MM.1S (cell line): ENCODE data around the gene APAF1.

Experiments
- DNase-seq: peaks from one replicate; pipeline ENCODE4 v3.0.0-alpha.2; 2015
- H2AFZ ChIP-seq: fragments of 300-600 bp; sonication (generic); 2 replicates; pipeline ENCODE4 v1.6.0; 2016; ENCODE audit warnings: antibody characterized with exemption, low read length
- H3F3A ChIP-seq: fragments of 300-600 bp; sonication (generic); 2 replicates; pipeline ENCODE4 v1.6.1; 2016; ENCODE audit warnings: mild to moderate bottlenecking, antibody characterized with exemption, low read length, moderate library complexity, mixed read lengths; ENCODE audit not compliant: insufficient read depth
- H3K27ac ChIP-seq: fragments of 300-600 bp; sonication (generic); 2 replicates; pipeline ENCODE4 v1.5.1; 2016; ENCODE audit warnings: mild to moderate bottlenecking, low read length
- H3K27me3 ChIP-seq: fragments of 300-600 bp; sonication (generic); replicated peaks from 2 replicates; pipeline ENCODE4 v1.6.0; 2016; ENCODE audit warnings: low read length; ENCODE audit not compliant: insufficient read depth
- H3K36me3 ChIP-seq: fragments of 300-600 bp; sonication (generic); replicated peaks from 2 replicates; pipeline ENCODE4 v1.6.1; 2016; ENCODE audit warnings: mild to moderate bottlenecking, low read length, mixed read lengths; ENCODE audit not compliant: insufficient read depth
- H3K4me1 ChIP-seq: fragments of 300-600 bp; sonication (generic); 2 replicates; pipeline ENCODE4 v1.6.1; 2016; ENCODE audit warnings: low read length, mixed read lengths
- H3K4me2 ChIP-seq: fragments of 300-600 bp; sonication (generic); 2 replicates; pipeline ENCODE4 v1.6.0; 2016; ENCODE audit warnings: low read depth, low read length
- H3K4me3 ChIP-seq: fragments of 300-600 bp; sonication (generic); 2 replicates; pipeline ENCODE4 v1.5.1; 2016; ENCODE audit warnings: low read length, mixed read lengths
- H3K79me2 ChIP-seq: fragments of 300-600 bp; sonication (generic); 2 replicates; pipeline ENCODE4 v1.6.1; 2016; ENCODE audit warnings: mixed run types, low read length, mixed read lengths
- H3K9ac ChIP-seq: fragments of 300-600 bp; sonication (generic); 2 replicates; pipeline ENCODE4 v1.6.1; 2016; ENCODE audit warnings: low read length, mixed read lengths
- H3K9me2 ChIP-seq: fragments of 300-600 bp; sonication (generic); replicated peaks from 2 replicates; pipeline ENCODE4 v1.6.1; 2016; ENCODE audit warnings: mild to moderate bottlenecking, low read length, mixed read lengths; ENCODE audit not compliant: insufficient read depth
- H3K9me3 ChIP-seq: fragments of 300-600 bp; sonication (generic); replicated peaks from 2 replicates; pipeline ENCODE4 v1.6.1; 2016; ENCODE audit warnings: mild to moderate bottlenecking, low read length, mixed read lengths; ENCODE audit not compliant: insufficient read depth
- H4K20me1 ChIP-seq: fragments of 300-600 bp; sonication (generic); 2 replicates; pipeline ENCODE4 v1.6.1; 2016; ENCODE audit warnings: mild to moderate bottlenecking, low read length, moderate library complexity, mixed read lengths; ENCODE audit not compliant: insufficient read depth
- EZH2 ChIP-seq: fragments of 300-600 bp; sonication (generic); optimal IDR thresholded peaks from 2 replicates; pipeline ENCODE3; 2017; ENCODE audit warnings: low read depth, mild to moderate bottlenecking, antibody characterized with exemption, low read length, mixed read lengths
- EZH2phosphoT487 ChIP-seq: fragments of 300-600 bp; sonication (generic); IDR thresholded peaks from 2 replicates; pipeline ENCODE4 v1.6.1; 2018; ENCODE audit warnings: antibody characterized with exemption, low read length
- TF ChIP-seq, protein P1 (sequence below): fragments of 300-600 bp; sonication (generic); IDR thresholded peaks from 2 replicates; pipeline ENCODE4 v1.5.1; 2016; ENCODE audit warnings: antibody characterized with exemption, low read length, mixed read lengths

The APAF1 gene

DNA sequence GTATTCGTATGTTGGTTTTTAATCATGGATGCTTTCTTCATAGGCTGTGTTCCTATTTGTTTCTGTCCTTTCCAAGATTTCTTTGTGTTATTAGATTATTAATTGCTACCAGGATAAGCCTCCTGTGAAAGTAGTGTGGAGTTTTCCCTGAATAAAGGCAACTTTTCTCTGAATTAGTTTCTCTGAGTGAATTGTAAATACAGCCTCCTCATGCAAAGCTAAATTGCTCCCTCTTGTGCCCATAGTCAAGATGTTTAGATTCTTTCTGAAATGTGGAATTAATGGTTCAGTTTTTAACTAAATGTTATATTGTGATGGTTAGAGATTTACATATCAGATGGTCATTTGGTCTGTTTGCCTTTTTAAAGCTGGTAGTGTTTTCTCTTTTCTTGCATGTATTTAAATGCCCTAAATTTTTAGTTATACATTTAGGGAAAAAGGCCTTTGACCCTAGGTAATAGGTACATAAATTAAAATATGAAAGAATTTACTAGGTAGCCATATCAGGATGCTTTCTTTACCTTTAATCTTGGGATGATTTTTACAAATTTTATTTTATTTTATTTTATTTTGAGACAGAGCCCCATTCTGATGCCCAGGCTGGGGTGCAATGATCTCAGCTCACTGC is 8.9 kb downstream of the APAF1 start:
- Histone ChIP-seq H3K27me3 (no peaks in the 10 kb centered on the region), H3K27ac (no peak overlapping the region), H3K4me1 (no peaks in the 10 kb centered on the region), H3K9me2 (no peaks in the 10 kb centered on the region), H3K4me3 (no peak overlapping the region), H3F3A (no peaks in the 10 kb centered on the region), H4K20me1 (no peaks in the 10 kb centered on the region), H3K9ac (no peak overlapping the region), H3K79me2 (no peaks in the 10 kb centered on the region), H3K4me2 (no peak overlapping the region), H3K36me3 (no peaks in the 10 kb centered on the region), H3K9me3 (no peaks in the 10 kb centered on the region), H2AFZ (no peak overlapping the region)
- no peak for TF ChIP-seq EZH2phosphoT487
- TF ChIP-seq, protein P1, sequence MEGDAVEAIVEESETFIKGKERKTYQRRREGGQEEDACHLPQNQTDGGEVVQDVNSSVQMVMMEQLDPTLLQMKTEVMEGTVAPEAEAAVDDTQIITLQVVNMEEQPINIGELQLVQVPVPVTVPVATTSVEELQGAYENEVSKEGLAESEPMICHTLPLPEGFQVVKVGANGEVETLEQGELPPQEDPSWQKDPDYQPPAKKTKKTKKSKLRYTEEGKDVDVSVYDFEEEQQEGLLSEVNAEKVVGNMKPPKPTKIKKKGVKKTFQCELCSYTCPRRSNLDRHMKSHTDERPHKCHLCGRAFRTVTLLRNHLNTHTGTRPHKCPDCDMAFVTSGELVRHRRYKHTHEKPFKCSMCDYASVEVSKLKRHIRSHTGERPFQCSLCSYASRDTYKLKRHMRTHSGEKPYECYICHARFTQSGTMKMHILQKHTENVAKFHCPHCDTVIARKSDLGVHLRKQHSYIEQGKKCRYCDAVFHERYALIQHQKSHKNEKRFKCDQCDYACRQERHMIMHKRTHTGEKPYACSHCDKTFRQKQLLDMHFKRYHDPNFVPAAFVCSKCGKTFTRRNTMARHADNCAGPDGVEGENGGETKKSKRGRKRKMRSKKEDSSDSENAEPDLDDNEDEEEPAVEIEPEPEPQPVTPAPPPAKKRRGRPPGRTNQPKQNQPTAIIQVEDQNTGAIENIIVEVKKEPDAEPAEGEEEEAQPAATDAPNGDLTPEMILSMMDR = peak; percentile 60
- peak; percentile 56 for DNase-seq

GRCh38 chr12:98656289-98657101 is 11.4 kb downstream of the APAF1 start:
- TF ChIP-seq EZH2 (no peak), EZH2phosphoT487 (no peak)
- TF ChIP-seq, protein P1 = no peak
- no peak overlapping the region for H3K9ac ChIP-seq
- H3F3A ChIP-seq = no peaks in the 10 kb centered on the region
- no peak overlapping the region for H2AFZ ChIP-seq
- H3K9me3 ChIP-seq = no peaks in the 10 kb centered on the region
- H3K79me2 ChIP-seq = no peaks in the 10 kb centered on the region
- H3K4me1 ChIP-seq = no peaks in the 10 kb centered on the region
- no peak overlapping the region for H3K4me3 ChIP-seq
- H3K9me2 ChIP-seq = no peaks in the 10 kb centered on the region
- no peak for DNase-seq
- H3K36me3 ChIP-seq = no peaks in the 10 kb centered on the region
- H4K20me1 ChIP-seq = no peaks in the 10 kb centered on the region
- H3K4me2 ChIP-seq = no peak overlapping the region
- H3K27ac ChIP-seq = no peak overlapping the region
- H3K27me3 ChIP-seq = no peaks in the 10 kb centered on the region

DNA sequence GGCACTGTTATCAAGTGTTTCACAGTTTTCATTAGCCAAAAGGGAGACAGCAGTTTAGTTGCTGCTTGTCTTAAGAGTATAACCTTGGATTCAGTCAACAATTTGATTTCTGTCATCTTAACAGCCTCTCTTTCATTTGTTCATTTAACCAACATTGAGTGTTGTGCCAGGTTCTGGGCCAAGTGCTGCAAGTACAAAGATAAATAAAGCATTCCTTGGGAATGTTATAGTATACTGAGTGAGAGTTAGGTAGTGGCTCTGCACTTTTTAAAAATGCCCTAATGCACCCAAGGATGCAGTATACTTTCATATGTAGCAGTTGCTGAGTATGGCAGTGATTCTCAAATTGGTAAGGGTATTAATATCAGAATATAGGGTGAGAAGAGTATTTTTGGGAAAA is 15.4 kb downstream of the APAF1 start:
- Histone ChIP-seq H3K4me1 (no peaks in the 10 kb centered on the region), H3K9me3 (no peaks in the 10 kb centered on the region), H3K27ac (no peak overlapping the region), H3K36me3 (no peaks in the 10 kb centered on the region), H2AFZ (no peak overlapping the region), H3K27me3 (no peaks in the 10 kb centered on the region), H3K4me3 (no peak overlapping the region), H3K9ac (no peak overlapping the region), H4K20me1 (no peaks in the 10 kb centered on the region), H3F3A (no peaks in the 10 kb centered on the region), H3K9me2 (no peaks in the 10 kb centered on the region), H3K79me2 (no peaks in the 10 kb centered on the region), H3K4me2 (no peak overlapping the region)
- DNase-seq = no peak
- TF ChIP-seq EZH2 (no peak), EZH2phosphoT487 (no peak)
- TF ChIP-seq, protein P1 = no peak
